Large intestine (tissue), 3 donors: ENCODE measurements around the gene TFAP2D. TPM values are rescaled to one million over a fixed set of nuclear protein-coding genes. Genes with fewer than 3 reads are reported as not detected.

ENCODE experiments used
- DNase-seq, 2 donors: peaks; one replicate each; pipeline versions ENCODE4 v3.0.0 to v3.0.0-alpha.2; 2013
- H3K27ac ChIP-seq: one replicate; pipeline ENCODE4 v1.5.1; 2013; ENCODE audit warnings: low read length
- H3K27me3 ChIP-seq: 2 replicates; pipeline ENCODE4 v1.6.1; 2013; ENCODE audit warnings: low read length; ENCODE audit not compliant: control insufficient read depth, insufficient read depth
- H3K36me3 ChIP-seq: 2 replicates; pipeline ENCODE4 v1.6.1; 2013; ENCODE audit warnings: low read length; ENCODE audit not compliant: control insufficient read depth, insufficient read depth
- H3K4me1 ChIP-seq: one replicate; pipeline ENCODE4 v1.6.1; 2013; ENCODE audit warnings: low read length; ENCODE audit not compliant: control insufficient read depth, insufficient read depth
- H3K4me3 ChIP-seq: one replicate; pipeline ENCODE4 v1.5.1; 2013; ENCODE audit warnings: low read length
- H3K9me3 ChIP-seq: one replicate; pipeline ENCODE4 v1.6.1; 2013; ENCODE audit warnings: mild to moderate bottlenecking, low read depth, low read length, moderate library complexity; ENCODE audit not compliant: control insufficient read depth
- WGBS: methylation state at CpG from one replicate; pipeline ENCODE4 v1.1.5; 2013; ENCODE audit warnings: low lambda C conversion rate; ENCODE audit not compliant: insufficient coverage; 5-methylcytosine and 5-hydroxymethylcytosine counted together
- polyA plus RNA-seq: library from polyadenylated mRNA; unstranded; fragments of 120-200 nt; gene quantifications from one replicate; pipeline ENCODE4 v1.2.1, GENCODE V29; 2013

Gene TFAP2D
- polyA plus RNA-seq, 1 donor, result not detected

DNA sequence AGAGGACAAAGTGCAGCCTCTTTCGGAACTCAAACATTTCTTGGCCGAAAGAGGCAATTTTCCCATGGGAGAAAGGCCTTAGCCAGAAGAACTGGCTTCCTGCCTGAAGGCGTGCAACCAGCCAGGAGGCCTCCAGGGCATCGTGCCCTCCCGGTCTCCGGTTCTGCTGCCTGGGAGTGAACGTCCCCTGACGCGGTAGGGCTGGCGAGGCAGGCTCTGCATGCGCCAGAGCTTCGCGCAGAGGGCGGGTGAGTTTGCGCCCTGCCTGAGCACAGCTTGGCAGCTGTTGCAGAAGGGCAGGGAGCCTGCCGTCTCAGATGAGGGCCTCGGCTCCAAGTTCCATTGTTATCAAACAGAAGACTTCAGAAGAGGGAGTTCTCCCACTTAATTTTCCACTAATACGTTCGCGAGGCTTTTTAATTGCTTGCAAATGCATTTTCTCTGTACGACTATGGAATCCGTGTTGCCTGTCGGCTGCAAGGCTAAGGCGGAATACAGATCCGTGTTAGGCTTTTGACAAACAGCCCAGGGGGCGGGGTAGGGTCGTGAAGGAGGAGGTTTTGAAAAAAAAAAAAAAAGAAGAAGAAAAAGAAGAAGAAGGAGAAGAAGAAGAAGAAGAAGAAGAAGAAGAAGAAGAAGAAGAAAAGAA, 5.5 kb upstream of the TFAP2D start:
- no peak overlapping the region for H3K27ac ChIP-seq
- no peaks in the 10 kb centered on the region for H3K4me1 ChIP-seq
- peaks cover 73% of the 10 kb centered on the region for H3K27me3 ChIP-seq
- H3K36me3 ChIP-seq, result no peaks in the 10 kb centered on the region
- DNase-seq, result no peak
- H3K4me3 ChIP-seq, result no peak overlapping the region
- WGBS, result 5% methylated on average over 4 of the region's 27 CpGs
- H3K9me3 ChIP-seq, result no peaks in the 10 kb centered on the region

DNA sequence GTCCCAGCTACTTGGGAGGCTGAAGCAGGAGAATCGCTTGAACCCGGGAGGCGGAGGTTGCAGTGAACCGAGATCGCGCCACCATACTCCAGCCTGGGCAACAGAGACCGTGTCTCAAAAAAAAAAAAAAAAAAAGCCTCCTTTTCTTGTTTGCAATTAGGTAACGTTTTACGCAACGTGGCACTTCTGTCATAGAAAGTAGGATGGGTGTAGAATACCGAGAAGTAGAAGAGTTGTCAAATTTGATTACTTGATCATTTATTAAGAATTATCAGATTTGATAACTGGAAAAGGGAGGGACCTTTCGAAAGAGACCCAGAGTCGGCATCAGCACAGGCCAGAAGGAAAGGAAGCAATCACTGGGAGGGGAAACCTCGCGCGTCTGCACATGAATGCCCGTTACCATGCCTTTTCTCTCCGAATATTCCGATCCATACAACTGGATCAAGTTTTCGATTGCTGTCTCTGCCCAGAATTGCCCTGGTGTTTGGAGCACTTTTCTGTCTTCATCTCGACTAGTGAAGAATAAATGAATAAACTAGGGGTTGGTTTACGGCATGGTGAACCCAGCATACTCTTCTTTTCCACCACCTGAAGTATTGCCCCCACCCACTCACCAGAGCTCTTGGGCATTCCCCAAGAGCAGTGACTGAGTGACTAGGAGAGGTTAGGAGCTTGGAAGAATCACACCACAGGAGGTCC, 4.5 kb upstream of the TFAP2D start:
- no peak overlapping the region for H3K27ac ChIP-seq
- peaks cover 83% of the 10 kb centered on the region for H3K27me3 ChIP-seq
- no CpG with 5 or more reads among the region's 22 CpGs for WGBS
- H3K4me1 ChIP-seq, result no peaks in the 10 kb centered on the region
- H3K36me3 ChIP-seq, result no peaks in the 10 kb centered on the region
- H3K4me3 ChIP-seq, result no peak overlapping the region
- no peaks in the 10 kb centered on the region for H3K9me3 ChIP-seq
- DNase-seq, result no peak

DNA sequence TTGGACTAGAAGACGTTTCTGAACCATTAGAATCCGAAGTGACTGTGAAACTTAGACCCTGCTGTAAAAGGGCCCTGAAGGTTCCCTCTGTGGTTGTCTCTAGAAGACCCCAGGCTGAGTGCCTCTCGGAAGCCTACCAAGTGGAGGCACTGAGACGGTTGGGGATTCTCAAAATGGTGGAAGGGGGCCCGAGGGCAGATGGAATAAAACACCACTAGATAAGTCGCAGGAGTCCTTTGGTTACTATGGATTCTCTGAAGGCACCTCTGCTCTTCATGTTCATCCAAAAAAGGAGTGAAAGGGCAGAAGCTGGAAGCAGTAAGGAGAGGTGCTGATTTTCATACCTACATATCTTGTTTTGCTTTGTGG, 4.0 kb upstream of the TFAP2D start:
- Histone ChIP-seq H3K9me3 (no peaks in the 10 kb centered on the region), H3K27me3 (peaks cover 88% of the 10 kb centered on the region), H3K27ac (no peak overlapping the region), H3K4me3 (no peak overlapping the region), H3K4me1 (no peaks in the 10 kb centered on the region), H3K36me3 (no peaks in the 10 kb centered on the region)
- DNase-seq, result no peak
- 20% methylated on average over 1 of the region's 6 CpGs for WGBS

DNA sequence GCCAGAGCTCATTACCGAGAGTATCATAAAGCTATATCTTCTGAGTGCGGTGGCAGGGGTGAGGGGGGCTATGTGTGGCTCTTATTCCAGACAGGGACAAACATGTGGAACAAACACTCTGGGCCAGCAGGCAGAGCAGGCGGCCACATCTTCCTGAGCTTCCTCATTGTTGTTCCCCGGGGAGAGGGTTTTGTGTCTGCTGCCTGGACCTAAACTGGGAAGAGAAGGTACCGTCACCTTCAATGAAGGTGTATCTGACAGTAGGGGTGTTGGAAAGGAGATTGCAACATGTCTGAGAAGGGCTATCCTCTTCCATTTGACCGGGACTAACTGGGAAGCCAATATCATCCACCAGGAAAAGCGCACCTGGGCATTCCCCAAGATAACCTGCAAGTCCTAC, 1.6 kb upstream of the TFAP2D start:
- Histone ChIP-seq H3K36me3 (no peaks in the 10 kb centered on the region), H3K4me1 (no peaks in the 10 kb centered on the region), H3K4me3 (no peak overlapping the region), H3K9me3 (no peaks in the 10 kb centered on the region), H3K27me3 (peaks cover 93% of the 10 kb centered on the region), H3K27ac (no peak overlapping the region)
- no peak for DNase-seq
- no CpG with 5 or more reads among the region's 7 CpGs for WGBS

DNA sequence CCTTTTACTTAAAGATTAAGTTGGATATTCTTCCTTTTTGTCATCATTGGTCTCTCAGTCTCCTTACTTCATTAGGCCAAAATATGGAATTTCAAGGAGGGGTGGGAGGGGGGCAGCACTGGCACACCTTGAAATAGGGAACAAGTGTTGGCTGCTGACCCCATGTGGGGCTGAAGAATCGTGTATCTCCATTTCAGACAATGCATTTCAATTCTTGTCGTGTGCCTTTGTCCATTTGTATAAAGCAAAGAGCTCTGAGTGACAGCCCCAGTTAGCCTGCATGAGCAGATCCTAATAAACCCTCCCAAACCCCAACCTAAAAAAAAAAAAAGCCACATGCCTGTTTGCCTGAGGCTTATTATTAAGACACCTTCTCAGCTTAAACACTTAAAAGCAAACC, 1.0 kb upstream of the TFAP2D start:
- no peak overlapping the region for H3K27ac ChIP-seq
- H3K9me3 ChIP-seq, result no peaks in the 10 kb centered on the region
- WGBS, result no CpG with 5 or more reads among the region's 2 CpGs
- no peaks in the 10 kb centered on the region for H3K4me1 ChIP-seq
- peaks cover 93% of the 10 kb centered on the region for H3K27me3 ChIP-seq
- no peaks in the 10 kb centered on the region for H3K36me3 ChIP-seq
- H3K4me3 ChIP-seq, result no peak overlapping the region
- no peak for DNase-seq

DNA sequence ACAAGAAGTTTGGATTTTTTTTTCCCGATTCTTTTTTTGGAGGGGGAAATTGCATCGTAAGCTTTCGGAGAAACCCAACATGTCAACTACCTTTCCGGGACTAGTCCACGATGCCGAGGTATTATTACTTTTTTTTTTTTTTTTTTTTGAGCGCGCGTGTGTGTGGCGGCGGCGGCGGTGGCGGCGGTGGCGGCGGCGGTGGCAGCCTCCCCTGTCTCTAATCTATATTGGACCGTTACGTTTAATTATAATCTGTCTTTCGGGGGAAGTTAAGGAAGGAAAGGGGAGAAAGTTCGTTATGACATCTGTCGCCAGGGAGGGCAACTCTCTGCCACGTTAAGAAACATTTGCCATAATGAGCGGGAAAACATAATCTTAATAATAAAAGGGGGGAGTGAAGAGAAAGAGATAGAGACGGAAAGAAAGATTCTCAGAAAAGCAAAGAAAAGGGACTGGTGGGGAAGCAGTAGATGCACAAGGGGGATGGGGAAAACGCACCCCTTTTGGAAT, 706 bp downstream of the TFAP2D start:
- no peaks in the 10 kb centered on the region for H3K9me3 ChIP-seq
- WGBS, result 3% methylated on average over 8 of the region's 27 CpGs
- peaks cover 89% of the 10 kb centered on the region for H3K27me3 ChIP-seq

DNA sequence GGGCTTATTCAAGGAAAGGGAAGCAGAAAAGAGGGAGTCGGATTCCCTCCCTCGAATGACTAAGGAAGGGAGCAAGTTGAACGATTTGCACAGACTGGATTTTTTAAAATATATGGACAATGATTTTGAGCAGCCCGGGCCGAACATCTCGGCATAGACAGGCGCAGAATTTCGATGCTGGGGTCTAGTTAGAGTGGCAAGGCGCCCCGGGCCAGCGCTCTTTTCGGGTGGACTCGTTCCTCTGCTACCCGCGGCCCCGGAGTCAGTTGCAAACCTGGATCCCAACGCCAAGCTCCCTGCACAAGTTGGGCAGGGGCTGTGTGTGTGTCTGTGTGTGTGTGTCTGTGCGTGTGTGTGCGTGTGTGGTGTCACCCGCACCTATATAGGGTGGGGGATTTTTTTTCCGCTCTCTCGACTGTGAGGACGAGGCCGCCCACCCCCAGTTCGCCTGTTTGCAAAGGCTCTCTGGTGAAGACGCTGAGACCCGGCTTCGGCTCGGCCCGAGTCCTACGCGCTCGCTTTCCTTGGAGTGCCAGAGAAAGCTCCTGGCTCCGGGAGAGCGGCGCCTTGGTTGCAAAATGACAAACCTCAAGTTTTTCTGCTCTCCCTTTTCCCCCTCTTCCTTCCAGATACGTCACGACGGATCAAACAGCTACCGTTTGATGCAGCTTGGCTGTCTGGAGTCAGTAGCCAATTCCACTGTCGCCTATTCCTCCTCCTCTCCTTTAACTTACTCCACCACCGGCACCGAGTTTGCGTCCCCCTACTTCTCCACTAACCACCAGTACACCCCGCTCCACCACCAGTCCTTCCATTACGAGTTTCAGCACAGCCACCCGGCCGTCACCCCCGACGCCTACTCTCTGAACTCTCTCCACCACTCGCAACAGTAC, 1.4 kb downstream of the TFAP2D start:
- Histone ChIP-seq H3K4me1 (no peaks in the 10 kb centered on the region), H3K9me3 (no peaks in the 10 kb centered on the region), H3K27me3 (peaks cover 88% of the 10 kb centered on the region), H3K27ac (no peak overlapping the region), H3K36me3 (no peaks in the 10 kb centered on the region), H3K4me3 (no peak overlapping the region)
- 5% methylated on average over 4 of the region's 51 CpGs for WGBS
- DNase-seq, result no peak

More for the DNA sequence above, 706 bp downstream of the TFAP2D start:
- H3K4me3 ChIP-seq, result no peak overlapping the region
- no peak overlapping the region for H3K27ac ChIP-seq
- no peaks in the 10 kb centered on the region for H3K4me1 ChIP-seq
- no peak for DNase-seq
- no peaks in the 10 kb centered on the region for H3K36me3 ChIP-seq

DNA sequence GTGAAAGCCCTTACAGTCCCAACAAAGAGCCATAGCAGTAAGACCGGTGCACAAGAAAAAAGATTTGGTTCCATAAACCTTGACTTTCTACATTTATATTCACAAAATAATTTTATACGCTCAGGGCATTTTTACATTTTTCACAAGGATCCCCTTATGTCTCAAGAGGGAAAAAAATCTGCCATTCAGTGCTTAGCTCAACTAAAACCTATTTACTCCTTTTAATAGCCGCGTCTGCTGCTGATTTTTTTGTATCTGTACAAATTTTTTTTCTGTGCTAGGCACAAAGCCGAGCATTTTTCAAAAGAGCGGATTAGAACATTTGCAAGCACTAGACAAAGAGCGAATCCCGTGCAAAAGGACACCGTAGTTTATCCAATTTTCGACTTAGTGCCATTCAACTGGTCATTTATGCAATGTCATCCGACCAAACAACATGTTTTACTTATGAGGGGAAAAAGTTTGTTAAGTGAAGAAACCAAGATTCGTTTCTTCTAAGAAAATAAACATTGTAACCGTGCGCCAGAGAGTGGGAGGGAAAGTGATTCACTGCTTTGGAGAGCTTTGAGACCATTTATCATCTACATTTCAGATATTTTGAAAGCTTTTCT, 3.7 kb downstream of the TFAP2D start:
- Histone ChIP-seq H3K27ac (no peak overlapping the region), H3K9me3 (no peaks in the 10 kb centered on the region), H3K4me1 (no peaks in the 10 kb centered on the region), H3K36me3 (no peaks in the 10 kb centered on the region), H3K4me3 (no peak overlapping the region), H3K27me3 (peaks cover 88% of the 10 kb centered on the region)
- WGBS, result 0% methylated on average over 6 of the region's 14 CpGs
- no peak for DNase-seq

DNA sequence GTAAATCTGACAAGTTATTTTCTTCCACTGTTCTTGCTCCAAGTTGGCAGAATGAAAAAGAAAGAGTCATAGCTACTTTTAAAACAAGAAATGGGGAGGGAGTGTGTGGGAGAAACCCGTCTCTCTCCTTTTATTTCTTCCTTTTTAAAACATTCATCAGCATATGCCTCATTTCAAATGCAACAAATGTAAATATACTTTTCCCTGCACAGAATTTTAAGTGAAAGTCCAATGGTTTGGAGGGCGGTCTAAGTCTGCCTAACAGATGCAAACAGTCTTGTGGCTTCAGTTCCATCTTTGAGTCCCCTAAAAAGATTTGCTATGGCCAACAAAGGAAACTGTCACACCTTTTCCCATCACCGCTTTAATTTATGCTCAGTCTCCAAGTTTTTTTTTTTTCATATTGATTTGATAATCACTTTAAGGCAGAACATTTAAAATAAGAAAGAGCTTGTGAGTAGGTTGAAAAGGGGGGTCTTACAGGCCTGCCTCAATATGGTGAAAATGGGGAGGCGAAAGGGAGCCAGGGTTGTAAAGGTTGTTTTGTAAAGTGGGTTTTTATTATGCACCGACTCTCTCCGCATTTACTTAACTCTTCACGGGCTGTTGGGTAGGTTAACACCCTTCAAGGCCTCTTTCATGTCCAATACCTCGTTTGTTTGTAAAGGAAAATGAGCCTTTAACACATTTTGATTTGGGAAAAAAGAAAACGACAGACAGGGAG, 4.6 kb downstream of the TFAP2D start:
- DNase-seq, result no peak
- Histone ChIP-seq H3K4me1 (no peaks in the 10 kb centered on the region), H3K27me3 (peaks cover 88% of the 10 kb centered on the region), H3K36me3 (no peaks in the 10 kb centered on the region), H3K9me3 (no peaks in the 10 kb centered on the region), H3K27ac (no peak overlapping the region), H3K4me3 (no peak overlapping the region)
- WGBS, result 0% methylated on average over 1 of the region's 9 CpGs
